GM23248 (cell line): ENCODE measurements around the gene RBM38.

Source experiments
- EZH2 ChIP-seq: fragments of 200-600 bp; sonication (generic); IDR thresholded peaks from 2 replicates; pipeline ENCODE4 v1.6.1; 2018; ENCODE audit warnings: antibody characterized with exemption, mild to moderate bottlenecking; ENCODE audit not compliant: insufficient read depth, poor library complexity, severe bottlenecking
- EZH2phosphoT487 ChIP-seq: fragments of 200-600 bp; sonication (generic); IDR thresholded peaks from 2 replicates; pipeline ENCODE4 v1.6.1; 2018; ENCODE audit warnings: antibody characterized with exemption, moderate library complexity, mild to moderate bottlenecking, low read depth; ENCODE audit not compliant: insufficient read depth

DNA sequence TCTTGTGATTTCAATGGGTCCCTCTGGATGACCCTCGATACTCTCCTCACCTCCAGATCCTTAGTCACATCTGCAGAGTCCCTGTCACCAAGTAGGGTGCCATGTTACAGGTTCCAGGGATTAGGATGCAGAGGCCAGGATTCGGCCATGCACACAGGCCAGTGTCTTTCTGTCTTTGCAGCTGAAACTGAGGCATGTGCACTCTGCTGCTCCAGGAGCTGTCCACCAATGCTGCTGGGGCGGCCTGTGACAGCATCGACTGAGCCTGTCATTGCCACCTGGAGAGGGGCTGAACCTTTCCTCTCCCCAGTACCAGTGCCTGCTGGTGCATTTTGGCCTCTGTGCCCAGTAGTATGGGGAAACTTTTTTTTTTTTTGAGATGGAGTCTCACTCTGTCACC is 4.4 kb upstream of the RBM38 start:
- TF ChIP-seq EZH2 (no peak), EZH2phosphoT487 (no peak)
